Breast epithelium (tissue), 4 donors: ENCODE results near the gene KRT74. TPM values are rescaled to one million over a fixed set of nuclear protein-coding genes. Genes with fewer than 3 reads are reported as not detected.

ENCODE experiments used
- DNase-seq, 2 donors: peaks; one replicate each; pipeline ENCODE4 v3.0.0-alpha.2; 2019; ENCODE audit warnings: low spot score in 2 of 2
- H3K27ac ChIP-seq, 2 donors: fragments of 200-600 bp; sonication (generic) in 1 of 2; one replicate each; pipeline ENCODE4 v1.5.1; 2016 to 2019; ENCODE audit warnings: mild to moderate bottlenecking in 1 of 2
- H3K27me3 ChIP-seq, 2 donors: fragments of 200-600 bp; sonication (generic) in 1 of 2; one replicate each; pipeline versions ENCODE4 v1.5.1 to v1.6.0; 2017 to 2019; ENCODE audit warnings: control low read depth in 1 of 2, mild to moderate bottlenecking in 1 of 2
- H3K36me3 ChIP-seq: fragments of 200-600 bp; one replicate; pipeline ENCODE4 v1.5.1; 2019
- H3K4me1 ChIP-seq, 2 donors: fragments of 200-600 bp; sonication (generic); one replicate each; pipeline ENCODE4 v1.5.1; 2016 to 2019; ENCODE audit warnings: control low read depth in 1 of 2
- H3K4me3 ChIP-seq, 3 donors: fragments of 200-600 bp; sonication (generic); 1 replicate in 2 of 3; 2 replicates in 1 of 3; pipeline ENCODE4 v1.5.1; 2016 to 2019; ENCODE audit warnings: mild to moderate bottlenecking in 3 of 3, moderate library complexity in 2 of 3
- H3K9me3 ChIP-seq, 2 donors: fragments of 200-600 bp; sonication (generic) in 1 of 2; one replicate each; pipeline ENCODE4 v1.5.1; 2016 to 2019; ENCODE audit warnings: control low read depth in 1 of 2
- POLR2A ChIP-seq: fragments of 450-650 bp; IDR thresholded peaks from one replicate; pipeline ENCODE4 v1.6.1; 2016; ENCODE audit warnings: antibody characterized with exemption, mild to moderate bottlenecking, moderate library complexity
- POLR2AphosphoS5 ChIP-seq, 3 donors: sonication (generic); formaldehyde crosslinking; IDR thresholded peaks; one replicate each; pipeline ENCODE4 v1.6.1; 2017; ENCODE audit warnings: antibody characterized with exemption in 3 of 3
- intact Hi-C: fragments of 100-400 bp; cut with DNase I; formaldehyde crosslinking; loops from one replicate; pipeline ENCODE4 v1.15.1; 2023; ENCODE audit warnings: low total_unique reads
- total RNA-seq, 3 donors: library from RNA; depleted of rRNA; stranded (reverse); fragments of >200 nt; gene quantifications; one replicate each; pipeline ENCODE4 v1.1.0, GENCODE V29; 2016
- TF ChIP-seq, protein P1 (sequence below), 3 donors: fragments of 450-650 bp; IDR thresholded peaks; one replicate each; pipeline ENCODE4 v1.5.1; 2016 to 2017; ENCODE audit warnings: antibody characterized with exemption in 3 of 3, mild to moderate bottlenecking in 3 of 3, moderate library complexity in 3 of 3

The KRT74 gene
- total RNA-seq, 3 donors from 2014 or later = not detected

DNA sequence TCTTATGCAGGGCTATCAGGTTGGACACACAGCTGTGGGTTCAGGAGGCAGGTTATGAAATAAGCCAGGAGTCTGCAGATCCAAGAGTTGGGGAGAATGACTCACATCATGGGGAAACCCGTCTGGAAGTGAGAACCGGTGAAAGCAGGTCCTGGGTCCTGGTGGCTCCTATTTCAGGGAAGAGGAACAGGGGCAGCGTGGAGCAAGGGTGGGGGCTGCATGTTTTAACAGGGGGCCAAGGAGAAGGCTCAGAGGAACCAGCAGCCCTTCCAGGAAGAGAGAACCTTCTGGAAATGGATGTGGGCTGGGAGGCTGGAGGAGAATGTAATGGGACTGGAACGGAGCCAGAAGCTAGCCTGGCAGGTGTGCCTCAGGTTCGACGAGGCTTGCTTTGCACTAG, 7.8 kb upstream of the KRT74 start:
- TF ChIP-seq POLR2AphosphoS5 (IDR thresholded peaks at IDR 0.05) = no peak
- TF ChIP-seq, protein P1, sequence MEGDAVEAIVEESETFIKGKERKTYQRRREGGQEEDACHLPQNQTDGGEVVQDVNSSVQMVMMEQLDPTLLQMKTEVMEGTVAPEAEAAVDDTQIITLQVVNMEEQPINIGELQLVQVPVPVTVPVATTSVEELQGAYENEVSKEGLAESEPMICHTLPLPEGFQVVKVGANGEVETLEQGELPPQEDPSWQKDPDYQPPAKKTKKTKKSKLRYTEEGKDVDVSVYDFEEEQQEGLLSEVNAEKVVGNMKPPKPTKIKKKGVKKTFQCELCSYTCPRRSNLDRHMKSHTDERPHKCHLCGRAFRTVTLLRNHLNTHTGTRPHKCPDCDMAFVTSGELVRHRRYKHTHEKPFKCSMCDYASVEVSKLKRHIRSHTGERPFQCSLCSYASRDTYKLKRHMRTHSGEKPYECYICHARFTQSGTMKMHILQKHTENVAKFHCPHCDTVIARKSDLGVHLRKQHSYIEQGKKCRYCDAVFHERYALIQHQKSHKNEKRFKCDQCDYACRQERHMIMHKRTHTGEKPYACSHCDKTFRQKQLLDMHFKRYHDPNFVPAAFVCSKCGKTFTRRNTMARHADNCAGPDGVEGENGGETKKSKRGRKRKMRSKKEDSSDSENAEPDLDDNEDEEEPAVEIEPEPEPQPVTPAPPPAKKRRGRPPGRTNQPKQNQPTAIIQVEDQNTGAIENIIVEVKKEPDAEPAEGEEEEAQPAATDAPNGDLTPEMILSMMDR (IDR thresholded peaks at IDR 0.05) = no peak
- no peak for TF ChIP-seq POLR2A
- Histone ChIP-seq H3K4me1 (no peaks in the 10 kb centered on the region), H3K4me3 (no peak overlapping the region), H3K36me3 (no peaks in the 10 kb centered on the region), H3K27me3 (no peaks in the 10 kb centered on the region), H3K9me3 (no peaks in the 10 kb centered on the region), H3K27ac (peak overlapping the region; percentile 74 to 78)
- intact Hi-C loops = loop anchor here (5.0 kb wide), 1 partner anchor 296 kb away; no protein-coding TSS in a partner anchor
- no peak for DNase-seq

DNA sequence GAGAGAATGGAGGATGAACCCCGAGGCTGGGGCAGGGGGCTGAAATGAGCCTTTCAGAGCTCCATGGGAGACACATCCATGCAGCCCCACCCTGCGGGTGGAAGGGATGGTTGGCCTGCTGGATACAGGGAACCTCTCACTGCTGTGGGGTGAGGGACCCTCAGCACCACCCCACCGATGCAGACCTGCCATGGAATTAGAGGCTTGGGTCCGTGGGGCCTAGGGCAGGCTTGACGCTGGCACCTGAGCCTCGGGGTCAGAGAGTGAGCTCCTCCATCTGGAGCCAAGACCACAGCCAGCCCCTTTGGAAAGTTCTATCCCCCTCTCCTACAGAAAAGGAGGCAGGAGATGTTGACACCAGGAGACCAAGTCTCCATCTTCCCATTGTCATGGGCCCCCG, 7.4 kb upstream of the KRT74 start:
- intact Hi-C loops = loop anchor here (5.0 kb wide), 1 partner anchor 296 kb away; no protein-coding TSS in a partner anchor
- Histone ChIP-seq H3K4me1 (no peaks in the 10 kb centered on the region), H3K27ac (peak overlapping the region; percentile 74 to 78), H3K27me3 (no peaks in the 10 kb centered on the region), H3K36me3 (no peaks in the 10 kb centered on the region), H3K9me3 (no peaks in the 10 kb centered on the region), H3K4me3 (no peak overlapping the region)
- no peak for DNase-seq
- TF ChIP-seq, protein P1 (IDR thresholded peaks at IDR 0.05) = no peak

DNA sequence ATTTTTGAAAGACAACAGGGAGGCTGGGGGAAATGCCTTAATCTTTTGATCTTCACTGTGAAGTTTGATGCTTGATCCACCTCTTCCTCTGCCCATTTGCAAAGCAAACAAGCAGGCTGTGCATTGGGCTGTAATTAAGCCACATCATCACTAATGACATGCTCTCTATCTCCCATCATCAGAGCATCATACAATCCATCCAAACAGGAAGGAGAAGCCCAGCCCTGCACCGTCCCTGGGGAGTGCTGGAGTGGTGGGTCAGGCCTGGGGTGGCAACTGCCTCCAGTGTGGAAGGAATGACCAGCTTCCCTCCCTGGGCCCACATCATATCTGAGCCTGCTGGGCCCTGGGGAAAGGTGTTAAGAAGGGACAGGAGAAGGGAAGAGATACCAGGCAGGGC, 6.9 kb upstream of the KRT74 start:
- H3K36me3 ChIP-seq = no peaks in the 10 kb centered on the region
- no peak for DNase-seq
- H3K9me3 ChIP-seq = no peaks in the 10 kb centered on the region
- H3K27ac ChIP-seq = peak overlapping the region; percentile 74 to 78
- H3K27me3 ChIP-seq = no peaks in the 10 kb centered on the region
- no peak overlapping the region for H3K4me3 ChIP-seq
- TF ChIP-seq, protein P1 (IDR thresholded peaks at IDR 0.05) = no peak
- no peak for TF ChIP-seq POLR2AphosphoS5 (IDR thresholded peaks at IDR 0.05)
- no peak for TF ChIP-seq POLR2A
- intact Hi-C loops = loop anchor here (5.0 kb wide), 1 partner anchor 297 kb away; no protein-coding TSS in a partner anchor
- no peaks in the 10 kb centered on the region for H3K4me1 ChIP-seq

DNA sequence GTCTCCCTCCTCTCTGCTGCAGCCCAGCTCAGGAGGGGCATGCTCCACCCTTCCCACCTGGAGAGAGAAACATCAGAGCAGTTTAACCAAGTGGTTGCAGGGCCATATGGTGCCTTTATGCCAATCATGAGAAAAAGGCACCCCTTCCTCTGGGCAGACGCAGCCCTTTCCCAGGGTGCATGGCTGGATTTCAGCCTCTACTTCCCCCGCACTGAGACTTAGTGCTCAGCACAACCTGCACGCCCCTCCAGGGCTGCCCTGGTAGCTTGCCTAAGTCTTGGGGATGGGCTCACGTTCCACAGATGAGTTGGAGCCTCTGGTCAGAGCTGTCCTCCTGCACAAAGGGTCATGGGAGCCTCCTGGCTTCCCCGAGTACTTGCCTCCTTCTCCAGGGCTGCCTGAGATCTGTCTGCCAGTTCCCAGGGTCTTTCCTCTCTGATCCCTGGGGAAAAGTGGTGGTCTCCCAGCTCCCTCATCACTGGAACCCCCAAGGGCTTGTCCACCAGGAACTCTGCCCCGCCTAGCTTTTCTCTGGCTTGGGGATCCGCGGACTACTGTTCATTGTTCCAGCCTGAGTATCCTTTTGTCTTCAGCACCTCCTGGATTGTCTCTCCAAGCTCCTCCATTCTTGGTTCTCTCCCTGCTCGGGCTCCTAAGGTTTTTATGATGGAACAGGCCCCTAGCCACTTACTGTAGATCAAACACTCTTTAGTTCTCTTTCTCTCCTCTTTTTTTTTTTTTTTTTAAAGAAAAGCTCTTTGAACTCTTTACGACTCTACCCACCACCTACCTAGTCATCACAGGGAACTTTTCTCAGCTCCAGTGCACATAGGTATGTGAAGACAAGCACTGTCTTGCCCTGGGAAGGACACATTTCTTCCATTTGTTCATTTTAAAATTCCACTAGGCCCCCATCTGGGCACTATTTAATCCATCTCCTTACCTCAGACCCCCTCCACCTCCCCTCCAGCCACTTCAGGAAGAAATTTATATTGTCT, 6.1 kb upstream of the KRT74 start:
- DNase-seq = peak in 1 of 2 donors; percentile 35
- Histone ChIP-seq H3K27ac (peak overlapping the region; percentile 76 to 78), H3K4me3 (no peak overlapping the region), H3K9me3 (no peaks in the 10 kb centered on the region), H3K36me3 (no peaks in the 10 kb centered on the region), H3K4me1 (no peaks in the 10 kb centered on the region), H3K27me3 (no peaks in the 10 kb centered on the region)
- intact Hi-C loops = loop anchor here (5.0 kb wide), 1 partner anchor 298 kb away; no protein-coding TSS in a partner anchor
- TF ChIP-seq POLR2A = no peak
- TF ChIP-seq POLR2AphosphoS5 (IDR thresholded peaks at IDR 0.05) = no peak
- TF ChIP-seq, protein P1 (IDR thresholded peaks at IDR 0.05) = no peak

DNA sequence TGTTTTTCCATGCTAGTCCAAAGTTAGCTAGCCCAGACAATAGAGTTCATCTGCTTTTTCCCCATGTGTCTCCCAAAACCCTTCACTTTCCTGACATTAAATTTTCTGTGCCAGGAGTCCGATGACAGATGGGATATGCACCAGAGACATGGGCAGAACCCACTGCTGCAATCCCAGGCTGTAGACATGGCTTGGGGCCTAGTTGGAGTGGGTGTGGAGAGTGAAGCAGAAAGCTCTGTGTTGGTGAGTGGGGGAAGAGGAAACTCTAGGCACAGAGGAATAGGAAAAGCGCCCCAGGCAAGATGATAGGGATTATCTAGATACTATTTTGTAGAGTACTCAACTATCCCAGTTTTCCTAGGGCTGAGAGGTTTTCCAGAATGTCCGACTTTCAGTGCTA, 4.8 kb upstream of the KRT74 start:
- TF ChIP-seq POLR2AphosphoS5 (IDR thresholded peaks at IDR 0.05) (no peak), POLR2A (no peak)
- TF ChIP-seq, protein P1 (IDR thresholded peaks at IDR 0.05) = no peak
- DNase-seq = no peak

More for the DNA sequence above, 4.8 kb upstream of the KRT74 start:
- Histone ChIP-seq H3K4me3 (no peak overlapping the region), H3K36me3 (no peaks in the 10 kb centered on the region), H3K4me1 (no peaks in the 10 kb centered on the region), H3K27me3 (no peaks in the 10 kb centered on the region), H3K27ac (peak overlapping the region; percentile 4 to 32), H3K9me3 (no peaks in the 10 kb centered on the region)
- intact Hi-C loops = no loop called here
